HL-60 (cell line): Measurements from ENCODE around the gene SFT2D3.

Experiments used
- POLR2AphosphoS5 ChIP-seq: IDR thresholded peaks from 2 replicates; pipeline ENCODE4 v1.6.1; 2012; ENCODE audit warnings: low read depth
- TF ChIP-seq, protein P1 (sequence below): IDR thresholded peaks from one replicate; pipeline ENCODE4 v1.5.1; 2011; ENCODE audit warnings: low read length, control low read depth, inconsistent platforms; ENCODE audit not compliant: insufficient read depth

DNA sequence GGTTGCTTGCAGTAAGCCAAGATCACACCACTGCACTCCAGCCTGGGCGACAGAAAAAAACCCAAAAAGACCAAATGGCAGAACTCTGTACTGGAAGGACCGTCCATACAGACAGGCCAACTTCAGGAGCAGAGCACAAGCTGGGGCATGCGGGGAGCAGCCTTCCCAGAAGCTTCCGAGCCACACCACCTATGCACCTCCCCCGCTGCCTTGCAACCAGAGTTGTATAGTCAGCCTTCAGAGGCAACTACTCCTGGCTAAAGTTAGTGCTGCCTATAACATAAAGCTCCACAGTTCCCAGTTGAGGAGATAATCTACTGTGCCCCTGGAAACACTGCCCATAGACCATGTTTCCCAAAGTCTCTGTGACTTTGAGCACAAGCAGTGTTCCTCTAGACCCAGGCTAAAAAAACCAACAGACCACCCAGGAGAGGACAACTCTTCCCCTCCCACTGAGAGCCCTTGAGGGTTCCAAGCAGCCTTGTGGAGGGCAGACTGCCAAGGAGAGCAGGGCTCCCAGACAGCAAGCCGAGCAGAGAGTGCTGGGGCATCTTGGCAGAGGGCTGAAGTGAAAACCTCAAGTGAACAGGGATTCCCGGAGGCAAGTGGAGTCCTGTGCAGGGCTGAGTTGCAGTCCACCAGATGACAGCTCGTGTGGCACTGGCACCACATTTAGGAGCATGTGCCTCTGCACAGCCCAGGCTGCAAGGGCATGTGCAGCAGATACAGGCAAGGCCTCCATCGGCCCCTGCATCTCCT lies 6.8 kb downstream of the SFT2D3 start:
- TF ChIP-seq, protein P1, sequence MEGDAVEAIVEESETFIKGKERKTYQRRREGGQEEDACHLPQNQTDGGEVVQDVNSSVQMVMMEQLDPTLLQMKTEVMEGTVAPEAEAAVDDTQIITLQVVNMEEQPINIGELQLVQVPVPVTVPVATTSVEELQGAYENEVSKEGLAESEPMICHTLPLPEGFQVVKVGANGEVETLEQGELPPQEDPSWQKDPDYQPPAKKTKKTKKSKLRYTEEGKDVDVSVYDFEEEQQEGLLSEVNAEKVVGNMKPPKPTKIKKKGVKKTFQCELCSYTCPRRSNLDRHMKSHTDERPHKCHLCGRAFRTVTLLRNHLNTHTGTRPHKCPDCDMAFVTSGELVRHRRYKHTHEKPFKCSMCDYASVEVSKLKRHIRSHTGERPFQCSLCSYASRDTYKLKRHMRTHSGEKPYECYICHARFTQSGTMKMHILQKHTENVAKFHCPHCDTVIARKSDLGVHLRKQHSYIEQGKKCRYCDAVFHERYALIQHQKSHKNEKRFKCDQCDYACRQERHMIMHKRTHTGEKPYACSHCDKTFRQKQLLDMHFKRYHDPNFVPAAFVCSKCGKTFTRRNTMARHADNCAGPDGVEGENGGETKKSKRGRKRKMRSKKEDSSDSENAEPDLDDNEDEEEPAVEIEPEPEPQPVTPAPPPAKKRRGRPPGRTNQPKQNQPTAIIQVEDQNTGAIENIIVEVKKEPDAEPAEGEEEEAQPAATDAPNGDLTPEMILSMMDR = no peak
- TF ChIP-seq POLR2AphosphoS5 = no peak
